CD4-positive, alpha-beta T cell (primary cell): ENCODE results near the gene FBXL17. TPM values are rescaled to one million over a fixed set of nuclear protein-coding genes. Genes with fewer than 3 reads are reported as not detected.

Source experiments
- ATAC-seq: fragments of 200-7000 bp; cut with Tn5 transposase; one replicate; pipeline ENCODE4 v1.10.0; 2022; ENCODE audit warnings: mild to moderate bottlenecking; ENCODE audit not compliant: poor library complexity
- CTCF ChIA-PET: fragments of 350-600 bp; sonication (Branson Sonifier 250); formaldehyde crosslinking; loops from one replicate; lab custom pipeline; 2021; ENCODE audit warnings: antibody characterized with exemption, inconsistent platforms; lab: Charles Lee
- POLR2A ChIA-PET: fragments of 350-600 bp; sonication (Branson Sonifier 250); formaldehyde crosslinking; loops from one replicate; lab custom pipeline; 2021; ENCODE audit warnings: antibody characterized with exemption, inconsistent platforms; lab: Charles Lee
- DNase-seq, 14 experiments: peaks; one replicate each; pipeline ENCODE4 v3.0.0-alpha.2; 2013 to 2020; ENCODE audit warnings: mixed read lengths in 2 of 14
- H3K27ac ChIP-seq, 2 donors: one replicate each; pipeline versions ENCODE4 v1.5.1 to v1.7.0; 2013; ENCODE audit warnings: low read length in 2 of 2, low read depth in 1 of 2, mild to moderate bottlenecking in 1 of 2
- H3K27me3 ChIP-seq, 2 experiments: 1 replicate in 1 of 2; 2 replicates in 1 of 2; pipeline versions ENCODE4 v1.6.1 to v1.7.0; 2013; ENCODE audit warnings: low read length in 2 of 2, control low read depth in 1 of 2, mild to moderate bottlenecking in 1 of 2, moderate library complexity in 1 of 2; ENCODE audit not compliant: insufficient read depth in 2 of 2, control insufficient read depth in 1 of 2
- H3K36me3 ChIP-seq: one replicate; pipeline ENCODE4 v1.6.1; 2013; ENCODE audit warnings: low read length, control low read depth; ENCODE audit not compliant: insufficient read depth
- H3K4me1 ChIP-seq: one replicate; pipeline ENCODE4 v1.6.1; 2013; ENCODE audit warnings: low read length, control low read depth; ENCODE audit not compliant: insufficient read depth
- H3K4me3 ChIP-seq: one replicate; pipeline ENCODE4 v1.5.1; 2013; ENCODE audit warnings: mild to moderate bottlenecking, low read length, moderate library complexity
- H3K9me3 ChIP-seq, 2 experiments: 1 replicate in 1 of 2; 2 replicates in 1 of 2; pipeline versions ENCODE4 v1.6.1 to v1.7.0; 2013; ENCODE audit warnings: low read length in 2 of 2, mild to moderate bottlenecking in 2 of 2, control low read depth in 1 of 2, moderate library complexity in 1 of 2; ENCODE audit not compliant: control insufficient read depth in 1 of 2, insufficient read depth in 1 of 2
- H3K27ac Mint-ChIP-seq: one replicate; pipeline ENCODE4 v1.8.0; 2020; ENCODE audit warnings: mixed read lengths
- H3K27me3 Mint-ChIP-seq: one replicate; pipeline ENCODE4 v1.8.0; 2021; ENCODE audit warnings: mixed read lengths
- H3K36me3 Mint-ChIP-seq: one replicate; pipeline ENCODE4 v1.8.0; 2021; ENCODE audit warnings: low read depth, mixed read lengths
- H3K4me1 Mint-ChIP-seq: one replicate; pipeline ENCODE4 v1.8.0; 2021; ENCODE audit warnings: low read depth, mixed read lengths
- H3K4me3 Mint-ChIP-seq: one replicate; pipeline ENCODE4 v1.8.0; 2020; ENCODE audit warnings: mild to moderate bottlenecking, mixed read lengths
- H3K9me3 Mint-ChIP-seq: one replicate; pipeline ENCODE4 v1.8.0; 2020; ENCODE audit warnings: mixed read lengths
- CTCF ChIP-seq: fragments of 200-600 bp; IDR thresholded peaks from one replicate; pipeline ENCODE4 v1.8.0; 2022; ENCODE audit warnings: antibody characterized with exemption, mild to moderate bottlenecking
- intact Hi-C, 2 experiments: fragments of 100-400 bp; cut with DNase I in 1 of 2; cut with micrococcal nuclease in 1 of 2; formaldehyde crosslinking; loops; one replicate each; pipeline versions ENCODE4 v1.15.1 to v1.9.0; 2023 to 2025; cut with DNase I, micrococcal nuclease
- total RNA-seq, 174 experiments: library from RNA in 2 of 174; stranded (reverse) in 2 of 174; gene quantifications; one replicate each; pipeline ENCODE4 v1.2.3 and lab custom pipeline; 2021 to 2026

FBXL17 gene
- total RNA-seq, 2 experiments from 2014 or later, result 17.9 to 21.1 TPM

GRCh38 chr5:107875833-107876232 lies 506.1 kb downstream of the FBXL17 start:
- no peak for DNase-seq
- Mint-ChIP-seq H3K4me1 (no peaks in the 10 kb centered on the region), H3K4me3 (no peak overlapping the region), H3K36me3 (peaks cover 21% of the 10 kb centered on the region), H3K27ac (no peak overlapping the region), H3K9me3 (no peaks in the 10 kb centered on the region), H3K27me3 (no peaks in the 10 kb centered on the region)
- no peak overlapping the region for H3K4me3 ChIP-seq
- no peak overlapping the region for H3K27ac ChIP-seq
- no peak for TF ChIP-seq CTCF
- ChIA-PET POLR2A (no interaction called here), CTCF (no interaction called here)
- H3K27me3 ChIP-seq, result no peaks in the 10 kb centered on the region
- no peaks in the 10 kb centered on the region for H3K4me1 ChIP-seq
- ATAC-seq, result no peak
- H3K9me3 ChIP-seq, result no peaks in the 10 kb centered on the region
- peaks cover 7% of the 10 kb centered on the region for H3K36me3 ChIP-seq
- intact Hi-C loops, result no loop called here

GRCh38 chr5:107874795-107875194 lies 507.1 kb downstream of the FBXL17 start:
- no peaks in the 10 kb centered on the region for H3K27me3 Mint-ChIP-seq
- POLR2A ChIA-PET, result no interaction called here
- CTCF ChIA-PET, result no interaction called here
- Histone ChIP-seq H3K36me3 (peaks cover 5% of the 10 kb centered on the region), H3K4me1 (no peaks in the 10 kb centered on the region), H3K27ac (no peak overlapping the region), H3K9me3 (no peaks in the 10 kb centered on the region), H3K27me3 (no peaks in the 10 kb centered on the region), H3K4me3 (no peak overlapping the region)
- no peaks in the 10 kb centered on the region for H3K9me3 Mint-ChIP-seq
- no peak for ATAC-seq
- H3K27ac Mint-ChIP-seq, result no peak overlapping the region
- intact Hi-C loops, result no loop called here
- no peak for TF ChIP-seq CTCF
- DNase-seq, result no peak
- H3K4me3 Mint-ChIP-seq, result no peak overlapping the region
- peaks cover 17% of the 10 kb centered on the region for H3K36me3 Mint-ChIP-seq
- H3K4me1 Mint-ChIP-seq, result no peaks in the 10 kb centered on the region

- H3K4me1 Mint-ChIP-seq, result no peaks in the 10 kb centered on the region
- H3K36me3 Mint-ChIP-seq, result peaks cover 16% of the 10 kb centered on the region
- H3K4me3 Mint-ChIP-seq, result no peak overlapping the region
- no peaks in the 10 kb centered on the region for H3K27me3 ChIP-seq
- POLR2A ChIA-PET, result no interaction called here
- CTCF ChIA-PET, result interaction anchor here (0.9 kb wide), 1 partner anchor 14 kb away, joined by 3 read pairs; no protein-coding TSS in a partner anchor
- intact Hi-C loops, result no loop called here
- no peaks in the 10 kb centered on the region for H3K27me3 Mint-ChIP-seq
- no peaks in the 10 kb centered on the region for H3K4me1 ChIP-seq
- no peak for DNase-seq
- no peak overlapping the region for H3K27ac ChIP-seq
- no peaks in the 10 kb centered on the region for H3K9me3 Mint-ChIP-seq
- H3K9me3 ChIP-seq, result no peaks in the 10 kb centered on the region
- TF ChIP-seq CTCF, result no peak
- no peak overlapping the region for H3K27ac Mint-ChIP-seq
- peaks cover 2% of the 10 kb centered on the region for H3K36me3 ChIP-seq
- H3K4me3 ChIP-seq, result no peak overlapping the region
- ATAC-seq, result no peak
These were observed 508.0 kb downstream of the FBXL17 start for GRCh38 chr5:107873877-107874276.
